Fibroblast of mammary gland (primary cell): ENCODE measurements around the gene TBC1D22B.

Experiments
- DNase-seq: peaks from one replicate; pipeline ENCODE4 v3.0.0-alpha.2; 2010; ENCODE audit warnings: low read depth
- H3K4me3 ChIP-seq: 2 replicates; pipeline ENCODE4 v1.5.1; 2011; ENCODE audit warnings: low read depth, mild to moderate bottlenecking, low read length, moderate library complexity; ENCODE audit not compliant: control insufficient read depth
- CTCF ChIP-seq: conservative IDR thresholded peaks from 2 replicates; pipeline ENCODE4 v1.5.1; 2011; ENCODE audit warnings: low read depth, low read length, inconsistent platforms; ENCODE audit not compliant: control insufficient read depth, insufficient read depth

Gene TBC1D22B

DNA sequence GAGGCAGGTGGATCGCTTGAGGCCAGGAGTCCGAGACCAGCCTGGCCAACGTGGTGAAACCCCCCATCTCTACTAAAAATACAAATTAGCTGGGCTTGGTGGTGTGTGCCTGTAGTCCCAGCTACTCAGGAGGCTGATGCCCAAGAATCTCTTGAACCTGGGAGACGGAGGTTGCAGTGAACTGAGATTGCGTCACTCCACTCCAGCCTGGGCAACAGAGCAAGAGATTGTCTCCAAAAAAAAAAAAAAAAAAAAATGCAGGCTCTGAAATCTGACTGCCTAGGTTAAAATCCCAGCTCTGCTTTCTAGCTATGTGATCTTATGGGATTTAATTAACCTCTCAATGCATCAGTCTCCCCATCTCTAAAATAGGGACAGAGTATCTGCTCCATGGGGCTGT, 3.6 kb downstream of the TBC1D22B start:
- H3K4me3 ChIP-seq = no peak overlapping the region
- TF ChIP-seq CTCF = no peak
- DNase-seq = no peak

- TF ChIP-seq CTCF = no peak
- no peak for DNase-seq
- H3K4me3 ChIP-seq = no peak overlapping the region
Observed at GRCh38 chr6:37262446-37263026, 5.0 kb downstream of the TBC1D22B start.

GRCh38 chr6:37265001-37265400, 7.4 kb downstream of the TBC1D22B start:
- TF ChIP-seq CTCF = no peak

GRCh38 chr6:37265860-37266259, 8.3 kb downstream of the TBC1D22B start:
- TF ChIP-seq CTCF = no peak
- no peak for DNase-seq

More at GRCh38 chr6:37265001-37265400, 7.4 kb downstream of the TBC1D22B start:
- DNase-seq = no peak
- no peak overlapping the region for H3K4me3 ChIP-seq

GRCh38 chr6:37269105-37269504, 11.5 kb downstream of the TBC1D22B start:
- DNase-seq = no peak
- H3K4me3 ChIP-seq = no peak overlapping the region
- no peak for TF ChIP-seq CTCF

More at GRCh38 chr6:37265860-37266259, 8.3 kb downstream of the TBC1D22B start:
- no peak overlapping the region for H3K4me3 ChIP-seq

- no peak overlapping the region for H3K4me3 ChIP-seq
Observed at GRCh38 chr6:37272834-37273566, 15.4 kb downstream of the TBC1D22B start.

More at GRCh38 chr6:37272834-37273566, 15.4 kb downstream of the TBC1D22B start:
- TF ChIP-seq CTCF = no peak
- no peak for DNase-seq
